Spleen (tissue), 11 donors: ENCODE measurements around the gene GRAMD2A. TPM values are rescaled to one million over a fixed set of nuclear protein-coding genes. Genes with fewer than 3 reads are reported as not detected.

ENCODE experiments used
- DNase-seq: peaks from one replicate; pipeline ENCODE4 v3.0.0-alpha.2; 2020
- H3K27ac ChIP-seq, 8 donors: fragments of 200-600 bp; sonication (generic) in 7 of 8; 1 replicate in 4 of 8; 2 replicates in 4 of 8; pipeline versions ENCODE4 v1.5.0 to v1.8.0; 2016 to 2021; ENCODE audit warnings: inconsistent platforms in 4 of 8, mild to moderate bottlenecking in 4 of 8, moderate library complexity in 1 of 8
- H3K27me3 ChIP-seq, 7 donors: fragments of 200-600 bp; sonication (generic) in 6 of 7; replicated peaks in 1 of 7; 1 replicate in 4 of 7; 2 replicates in 3 of 7; pipeline versions ENCODE4 v1.5.0 to v1.8.0; 2016 to 2021; ENCODE audit warnings: inconsistent platforms in 3 of 7, mild to moderate bottlenecking in 1 of 7
- H3K36me3 ChIP-seq, 6 donors: fragments of 200-600 bp; sonication (generic) in 5 of 6; 1 replicate in 4 of 6; 2 replicates in 2 of 6; pipeline versions ENCODE4 v1.5.0 to v1.8.0; 2016 to 2021; ENCODE audit warnings: inconsistent platforms in 2 of 6
- H3K4me1 ChIP-seq, 6 donors: fragments of 200-600 bp; sonication (generic) in 5 of 6; 1 replicate in 3 of 6; 2 replicates in 3 of 6; pipeline versions ENCODE4 v1.5.0 to v1.8.0; 2016 to 2021; ENCODE audit warnings: inconsistent platforms in 3 of 6
- H3K4me3 ChIP-seq, 8 donors: fragments of 200-600 bp; sonication (generic) in 7 of 8; 1 replicate in 4 of 8; 2 replicates in 4 of 8; pipeline versions ENCODE4 v1.5.0 to v1.8.0; 2016 to 2021; ENCODE audit warnings: inconsistent platforms in 4 of 8, mild to moderate bottlenecking in 4 of 8, moderate library complexity in 2 of 8
- H3K9me3 ChIP-seq, 8 donors: fragments of 200-600 bp; sonication (generic) in 7 of 8; 1 replicate in 4 of 8; 2 replicates in 4 of 8; pipeline versions ENCODE4 v1.5.0 to v1.8.0; 2016 to 2021; ENCODE audit warnings: inconsistent platforms in 4 of 8
- POLR2A ChIP-seq, 3 donors: fragments of 450-650 bp; IDR thresholded peaks; one replicate each; pipeline ENCODE4 v1.5.1; 2017; ENCODE audit warnings: antibody characterized with exemption in 3 of 3, mild to moderate bottlenecking in 1 of 3
- POLR2AphosphoS5 ChIP-seq, 3 donors: sonication (generic); formaldehyde crosslinking; IDR thresholded peaks; one replicate each; pipeline ENCODE4 v1.5.1; 2017; ENCODE audit warnings: antibody characterized with exemption in 3 of 3
- WGBS, 5 donors: extraction: QIAGEN DNeasy Blood & Tissue Kit in 3 of 5; methylation state at CpG; one replicate each; pipeline versions ENCODE4 v1.1.5 to v1.1.7; 2013 to 2018; 5-methylcytosine and 5-hydroxymethylcytosine counted together
- intact Hi-C: fragments of 100-400 bp; cut with DNase I; formaldehyde crosslinking; loops from one replicate; pipeline ENCODE4 v1.15.0; 2023; ENCODE audit warnings: low total_unique reads
- polyA plus RNA-seq, 3 donors: library from polyadenylated mRNA; stranded (reverse); fragments of 200-250 nt; gene quantifications; one replicate each; pipeline ENCODE4 v1.2.1, GENCODE V29; 2013
- total RNA-seq, 7 donors: library from RNA; depleted of rRNA in 3 of 7; stranded (reverse); fragments of >200 nt in 3 of 7; fragmentation: NEBNext Ultra II Directional in 4 of 7; extraction: Animal tissue kit (Norgen Biotek cat#: 25700) in 4 of 7; gene quantifications; one replicate each; pipeline versions ENCODE4 v1.1.0 to v1.2.1, GENCODE V29; 2016 to 2021
- TF ChIP-seq, protein P1 (sequence below), 11 experiments: fragments of 200-600 bp in 7 of 11; fragments of 450-650 bp in 4 of 11; sonication (generic) in 4 of 11; IDR thresholded peaks in 8 of 11; conservative IDR thresholded peaks in 3 of 11; 1 replicate in 7 of 11; 2 replicates in 4 of 11; pipeline versions ENCODE4 v1.4.0 to v1.8.0; 2016 to 2021; ENCODE audit warnings: antibody characterized with exemption in 11 of 11, inconsistent platforms in 4 of 11, mild to moderate bottlenecking in 1 of 11
- donor health status: healthy with polysubstance abuse.
- donor health status: DM: no; HTN: no; CAD: no; lungs with moderate emphysema.
- donor health status: DM: no; HTN: no; CAD: no.
- donor health status: Bipolar disorder and iron deficiency.
- donor health status: healthy.
- donor health status: DM: no; HTN: no; CAD: no.
- donor health status: DM: yes; HTN: yes; CAD: no.

Gene GRAMD2A
- total and polyA plus RNA-seq, 10 donors, result 0.03 to 0.34 (median 0.09) TPM; not detected in 6

DNA sequence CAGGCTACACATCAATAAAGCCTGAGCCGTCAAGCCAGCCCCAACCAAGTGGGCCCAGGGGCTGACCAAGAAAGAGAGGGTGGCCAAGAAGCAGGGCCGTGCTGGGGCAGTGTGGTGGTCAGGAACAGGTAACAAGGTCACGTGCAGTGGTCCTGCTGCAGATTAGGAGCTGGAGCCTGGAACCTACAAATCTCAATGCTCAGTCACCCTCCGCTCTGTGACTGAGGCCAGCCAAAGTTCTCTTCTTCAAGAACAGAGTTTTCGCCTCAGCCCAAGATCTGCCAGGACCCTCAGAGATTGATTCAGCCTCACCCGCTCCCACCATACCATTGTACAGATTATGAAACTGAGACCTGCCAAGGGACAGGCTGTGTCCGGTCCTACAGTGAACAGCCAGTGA is 26.9 kb downstream of the GRAMD2A start:
- Histone ChIP-seq H3K27ac (no peak overlapping the region), H3K27me3 (peaks cover 0 to 16% (median 0%) of the 10 kb centered on the region in 7 donors), H3K9me3 (no peaks in the 10 kb centered on the region), H3K4me1 (no peaks in the 10 kb centered on the region), H3K36me3 (no peaks in the 10 kb centered on the region), H3K4me3 (no peak overlapping the region)
- 82 to 96% (median 93%) methylated on average over 7 of the region's 7 CpGs for WGBS, 5 donors
- TF ChIP-seq POLR2A (IDR thresholded peaks at IDR 0.05) (no peak), POLR2AphosphoS5 (IDR thresholded peaks at IDR 0.05) (no peak)
- TF ChIP-seq, protein P1, sequence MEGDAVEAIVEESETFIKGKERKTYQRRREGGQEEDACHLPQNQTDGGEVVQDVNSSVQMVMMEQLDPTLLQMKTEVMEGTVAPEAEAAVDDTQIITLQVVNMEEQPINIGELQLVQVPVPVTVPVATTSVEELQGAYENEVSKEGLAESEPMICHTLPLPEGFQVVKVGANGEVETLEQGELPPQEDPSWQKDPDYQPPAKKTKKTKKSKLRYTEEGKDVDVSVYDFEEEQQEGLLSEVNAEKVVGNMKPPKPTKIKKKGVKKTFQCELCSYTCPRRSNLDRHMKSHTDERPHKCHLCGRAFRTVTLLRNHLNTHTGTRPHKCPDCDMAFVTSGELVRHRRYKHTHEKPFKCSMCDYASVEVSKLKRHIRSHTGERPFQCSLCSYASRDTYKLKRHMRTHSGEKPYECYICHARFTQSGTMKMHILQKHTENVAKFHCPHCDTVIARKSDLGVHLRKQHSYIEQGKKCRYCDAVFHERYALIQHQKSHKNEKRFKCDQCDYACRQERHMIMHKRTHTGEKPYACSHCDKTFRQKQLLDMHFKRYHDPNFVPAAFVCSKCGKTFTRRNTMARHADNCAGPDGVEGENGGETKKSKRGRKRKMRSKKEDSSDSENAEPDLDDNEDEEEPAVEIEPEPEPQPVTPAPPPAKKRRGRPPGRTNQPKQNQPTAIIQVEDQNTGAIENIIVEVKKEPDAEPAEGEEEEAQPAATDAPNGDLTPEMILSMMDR (IDR thresholded peaks at IDR 0.05 in 8 of 11, conservative IDR thresholded peaks at IDR 0.05 in 3 of 11), result no peak
- peak; percentile 66 for DNase-seq
- intact Hi-C loops, result no loop called here

DNA sequence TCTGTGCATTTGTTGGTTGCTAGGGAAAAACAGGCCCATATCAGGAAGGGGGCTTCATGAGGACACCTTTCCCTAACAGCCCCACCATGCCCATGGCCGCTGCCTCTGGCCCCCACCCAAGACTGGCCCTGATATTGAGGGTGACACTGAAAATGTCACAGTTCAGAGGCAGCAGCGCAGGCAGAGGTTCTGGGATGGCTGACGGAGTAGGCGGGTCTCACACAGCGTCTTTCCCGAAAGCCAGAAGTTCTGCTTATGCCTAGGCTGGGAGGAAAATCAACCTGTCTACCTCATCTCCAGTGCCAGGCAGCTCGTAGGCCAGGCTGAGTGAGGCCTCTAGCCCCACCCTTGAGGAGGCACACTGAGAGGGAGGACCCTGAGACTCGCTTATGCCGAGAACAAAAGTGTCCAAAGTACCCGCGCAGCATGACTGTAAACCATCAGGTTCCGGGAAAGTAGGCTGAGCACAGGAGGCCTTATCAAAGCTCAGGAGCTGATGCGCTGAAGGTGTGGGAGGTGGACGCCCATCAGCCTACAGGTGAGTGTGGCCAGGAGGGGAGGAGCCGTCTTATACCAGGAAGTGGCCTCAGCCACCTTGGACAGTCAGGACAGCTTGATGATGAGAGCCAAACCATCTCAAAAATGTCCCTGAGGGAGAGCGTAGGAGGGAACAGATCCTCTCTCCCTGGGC is 27.5 kb downstream of the GRAMD2A start:
- WGBS, 5 donors, result 90 to 93% (median 91%) methylated on average over 15 to 16 of the region's 16 CpGs
- TF ChIP-seq, protein P1 (IDR thresholded peaks at IDR 0.05 in 8 of 11, conservative IDR thresholded peaks at IDR 0.05 in 3 of 11), result no peak
- TF ChIP-seq POLR2A (IDR thresholded peaks at IDR 0.05), result no peak
- no peak for TF ChIP-seq POLR2AphosphoS5 (IDR thresholded peaks at IDR 0.05)
- no peaks in the 10 kb centered on the region for H3K4me1 ChIP-seq
- no peak overlapping the region for H3K27ac ChIP-seq
- intact Hi-C loops, result no loop called here
- no peaks in the 10 kb centered on the region for H3K9me3 ChIP-seq
- DNase-seq, result peak; percentile 20
- H3K27me3 ChIP-seq, result peaks cover 0 to 16% (median 0%) of the 10 kb centered on the region in 7 donors
- H3K4me3 ChIP-seq, result no peak overlapping the region
- no peaks in the 10 kb centered on the region for H3K36me3 ChIP-seq

GRCh38 chr15:72169236-72169920 is 28.2 kb downstream of the GRAMD2A start:
- Histone ChIP-seq H3K36me3 (no peaks in the 10 kb centered on the region), H3K27me3 (peaks cover 0 to 16% (median 0%) of the 10 kb centered on the region in 7 donors), H3K4me3 (no peak overlapping the region), H3K4me1 (no peaks in the 10 kb centered on the region), H3K27ac (no peak overlapping the region), H3K9me3 (no peaks in the 10 kb centered on the region)
- peak; percentile 66 for DNase-seq
- TF ChIP-seq, protein P1 (IDR thresholded peaks at IDR 0.05 in 8 of 11, conservative IDR thresholded peaks at IDR 0.05 in 3 of 11), result no peak
- TF ChIP-seq POLR2AphosphoS5 (IDR thresholded peaks at IDR 0.05), result no peak
- no peak for TF ChIP-seq POLR2A (IDR thresholded peaks at IDR 0.05)
- intact Hi-C loops, result no loop called here
- 77 to 88% (median 84%) methylated on average over 8 to 10 of the region's 10 CpGs for WGBS, 5 donors

GRCh38 chr15:72168808-72169190 is 28.8 kb downstream of the GRAMD2A start:
- no peaks in the 10 kb centered on the region for H3K4me1 ChIP-seq
- H3K9me3 ChIP-seq, result no peaks in the 10 kb centered on the region
- no peaks in the 10 kb centered on the region for H3K36me3 ChIP-seq
- no peak overlapping the region for H3K27ac ChIP-seq
- no peak for DNase-seq
- intact Hi-C loops, result no loop called here
- WGBS, 5 donors, result 55 to 64% (median 61%) methylated on average over 4 of the region's 4 CpGs
- H3K27me3 ChIP-seq, result peaks cover 0 to 16% (median 0%) of the 10 kb centered on the region in 7 donors
- no peak overlapping the region for H3K4me3 ChIP-seq
- TF ChIP-seq POLR2AphosphoS5 (IDR thresholded peaks at IDR 0.05), result no peak
- TF ChIP-seq POLR2A (IDR thresholded peaks at IDR 0.05), result no peak
- TF ChIP-seq, protein P1 (IDR thresholded peaks at IDR 0.05 in 8 of 11, conservative IDR thresholded peaks at IDR 0.05 in 3 of 11), result no peak
